GM12873 (cell line): ENCODE results near the gene COL15A1.

Source experiments
- TF ChIP-seq, protein P1 (sequence below): IDR thresholded peaks from 2 replicates; pipeline ENCODE4 v1.5.1; 2012; ENCODE audit warnings: low read depth, mild to moderate bottlenecking, moderate library complexity, low read length, control low read depth; ENCODE audit not compliant: insufficient read depth; ENCODE audit errors: missing control alignments

Gene COL15A1

DNA sequence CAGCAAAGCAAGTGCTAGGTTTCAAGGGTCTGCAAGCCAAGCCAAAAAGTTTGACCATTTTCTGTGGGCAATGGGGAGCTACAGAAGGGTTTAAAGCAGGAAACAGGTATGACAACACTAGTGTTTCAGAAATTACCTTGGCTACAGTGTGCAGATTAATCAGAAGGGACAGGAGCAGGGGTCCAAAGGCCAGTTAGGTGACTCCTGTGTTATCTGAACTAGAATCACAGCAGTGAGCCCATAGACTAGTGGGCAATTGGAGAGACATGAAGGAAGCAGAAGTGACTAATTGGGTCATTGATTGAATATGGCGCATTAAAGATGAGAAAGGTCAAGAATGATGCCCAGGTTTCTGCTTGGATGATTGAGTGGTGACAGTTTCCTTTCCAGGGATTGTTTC, 119.8 kb downstream of the COL15A1 start:
- TF ChIP-seq, protein P1, sequence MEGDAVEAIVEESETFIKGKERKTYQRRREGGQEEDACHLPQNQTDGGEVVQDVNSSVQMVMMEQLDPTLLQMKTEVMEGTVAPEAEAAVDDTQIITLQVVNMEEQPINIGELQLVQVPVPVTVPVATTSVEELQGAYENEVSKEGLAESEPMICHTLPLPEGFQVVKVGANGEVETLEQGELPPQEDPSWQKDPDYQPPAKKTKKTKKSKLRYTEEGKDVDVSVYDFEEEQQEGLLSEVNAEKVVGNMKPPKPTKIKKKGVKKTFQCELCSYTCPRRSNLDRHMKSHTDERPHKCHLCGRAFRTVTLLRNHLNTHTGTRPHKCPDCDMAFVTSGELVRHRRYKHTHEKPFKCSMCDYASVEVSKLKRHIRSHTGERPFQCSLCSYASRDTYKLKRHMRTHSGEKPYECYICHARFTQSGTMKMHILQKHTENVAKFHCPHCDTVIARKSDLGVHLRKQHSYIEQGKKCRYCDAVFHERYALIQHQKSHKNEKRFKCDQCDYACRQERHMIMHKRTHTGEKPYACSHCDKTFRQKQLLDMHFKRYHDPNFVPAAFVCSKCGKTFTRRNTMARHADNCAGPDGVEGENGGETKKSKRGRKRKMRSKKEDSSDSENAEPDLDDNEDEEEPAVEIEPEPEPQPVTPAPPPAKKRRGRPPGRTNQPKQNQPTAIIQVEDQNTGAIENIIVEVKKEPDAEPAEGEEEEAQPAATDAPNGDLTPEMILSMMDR, result no peak

- TF ChIP-seq, protein P1, result no peak
Measured at GRCh38 chr9:99066571-99066970, 122.9 kb downstream of the COL15A1 start.

- TF ChIP-seq, protein P1, result no peak
Measured at GRCh38 chr9:99069075-99069474, 125.4 kb downstream of the COL15A1 start.

DNA sequence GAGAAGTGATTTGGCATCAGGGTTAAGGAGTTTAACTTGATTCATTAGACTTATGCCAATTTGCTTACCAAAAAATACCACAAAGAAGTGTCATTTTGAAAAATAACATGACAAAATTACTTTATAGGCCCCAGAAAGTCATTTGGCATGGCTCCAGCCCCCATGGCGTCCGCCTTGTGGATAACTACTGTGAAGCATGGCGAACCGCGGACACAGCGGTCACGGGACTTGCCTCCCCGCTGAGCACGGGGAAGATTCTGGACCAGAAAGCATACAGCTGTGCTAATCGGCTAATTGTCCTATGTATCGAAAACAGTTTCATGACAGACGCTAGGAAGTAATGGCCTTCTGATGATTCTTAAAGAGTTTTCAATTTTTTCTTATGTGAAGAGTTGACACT, 125.8 kb downstream of the COL15A1 start:
- TF ChIP-seq, protein P1, result no peak

DNA sequence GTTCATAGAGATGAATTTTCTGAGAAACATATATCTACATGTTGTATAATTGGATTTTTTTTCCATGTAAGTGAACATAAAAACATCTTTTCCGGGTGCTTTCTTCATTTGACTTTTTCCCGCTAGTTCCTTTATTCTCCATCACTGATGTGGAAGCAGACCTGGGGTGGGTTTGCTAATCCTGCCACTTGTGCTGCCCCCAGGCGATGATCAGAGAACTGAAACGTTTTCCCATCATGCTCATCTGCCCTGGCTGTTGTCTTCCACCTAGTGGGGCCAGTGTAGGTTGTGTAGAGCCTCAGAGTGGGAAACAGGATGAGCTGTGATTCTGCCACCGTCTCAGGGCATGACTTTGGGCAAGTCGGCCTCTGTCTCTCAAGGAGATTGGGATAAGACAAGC, 127.0 kb downstream of the COL15A1 start:
- TF ChIP-seq, protein P1, result no peak

DNA sequence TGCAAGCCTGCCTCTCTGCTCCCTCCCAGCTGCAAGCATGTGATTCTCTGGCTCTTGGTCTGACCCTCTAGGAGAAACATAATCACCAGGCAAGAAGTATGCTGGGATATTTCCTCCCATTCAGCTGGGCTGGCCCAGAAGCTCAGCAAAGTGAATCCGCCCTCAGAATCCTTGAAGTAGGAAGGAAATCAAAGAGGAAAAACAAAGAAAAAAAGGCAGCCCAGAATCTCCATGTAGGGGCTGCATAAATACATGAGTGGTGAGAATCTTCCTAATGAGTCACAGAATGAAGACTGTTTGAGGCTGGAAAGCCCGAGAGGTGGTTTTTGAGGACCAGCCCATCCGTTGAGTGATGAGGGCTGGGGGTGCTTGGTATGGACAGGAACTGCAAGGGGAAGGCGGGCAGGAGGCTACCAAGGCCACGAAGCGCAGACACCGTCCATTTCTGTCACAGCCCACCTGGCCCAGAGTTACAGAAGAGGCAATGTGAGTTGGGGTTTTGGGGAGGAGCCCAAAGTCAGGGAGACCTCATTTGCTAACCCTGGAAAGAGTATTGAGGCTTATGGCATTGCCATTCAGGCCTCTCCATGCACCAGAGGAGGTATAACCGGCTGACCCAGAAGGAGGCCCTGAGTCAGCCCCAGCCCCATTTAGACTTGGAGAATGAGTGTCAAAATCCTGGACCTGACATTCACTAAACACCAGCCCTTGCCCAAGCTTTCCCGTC, 127.8 kb downstream of the COL15A1 start:
- TF ChIP-seq, protein P1, result no peak

DNA sequence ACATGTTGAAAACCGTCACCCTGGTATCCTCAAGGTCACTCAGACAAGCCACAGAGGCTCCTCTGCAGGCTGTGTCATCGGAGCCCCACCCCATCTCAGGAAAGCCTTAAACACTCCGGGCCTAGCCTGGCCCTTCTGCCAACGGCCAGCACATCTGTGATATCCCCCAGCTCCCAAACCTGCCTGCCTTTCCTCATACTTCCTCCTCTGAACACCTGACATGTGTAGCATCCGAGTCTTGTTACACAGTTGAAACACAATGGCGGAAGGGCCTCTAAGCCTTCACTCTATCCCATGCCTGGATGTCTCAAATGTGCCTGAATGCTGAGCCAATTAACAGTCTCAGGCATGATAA, 128.3 kb downstream of the COL15A1 start:
- TF ChIP-seq, protein P1, result no peak
